DND-41 (cell line): ENCODE data around the gene SHISA6.

Experiments
- CTCF ChIP-seq: IDR thresholded peaks from 2 replicates; pipeline ENCODE4 v1.5.1; 2012; ENCODE audit warnings: borderline replicate concordance, low read length, moderate library complexity, mild to moderate bottlenecking; ENCODE audit not compliant: poor library complexity, severe bottlenecking; ENCODE audit errors: extremely low read depth
- EZH2 ChIP-seq: IDR thresholded peaks from 3 replicates; pipeline ENCODE4 v1.6.1; 2012; ENCODE audit warnings: borderline replicate concordance, low read depth, mild to moderate bottlenecking, moderate library complexity, low read length, inconsistent platforms; ENCODE audit not compliant: severe bottlenecking

GRCh38 chr17:11545002-11545401 lies 304.0 kb downstream of the SHISA6 start:
- TF ChIP-seq CTCF: no peak
- TF ChIP-seq EZH2: no peak
